GM12892 (cell line): ENCODE data around the gene BAZ2B.

Experiments
- POLR2AphosphoS5 ChIP-seq: IDR thresholded peaks from 2 replicates; pipeline ENCODE4 v1.6.1; 2011; ENCODE audit warnings: low read depth, low read length, control low read depth
- TAF1 ChIP-seq: IDR thresholded peaks from 2 replicates; pipeline ENCODE4 v1.6.1; 2011; ENCODE audit warnings: low read depth, mild to moderate bottlenecking, control low read depth, low read length, borderline replicate concordance

DNA sequence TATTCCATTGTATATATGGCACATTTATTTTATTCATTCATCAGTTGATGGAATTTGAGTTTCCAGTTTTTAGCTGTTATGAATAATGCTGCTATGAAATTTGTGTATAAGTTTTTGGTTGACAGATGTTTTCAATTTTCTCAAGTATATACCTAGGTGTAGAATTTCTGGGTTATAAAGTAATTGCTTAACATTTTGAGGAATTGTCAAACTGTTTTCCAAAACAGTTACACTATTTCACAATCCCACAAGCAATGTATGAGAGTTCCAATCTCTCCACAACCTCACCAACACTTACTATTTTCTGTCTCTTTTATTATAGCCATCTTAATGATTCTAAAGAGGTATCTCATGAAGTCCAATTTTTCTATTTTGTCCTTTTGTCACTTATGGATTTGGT lies 317.4 kb downstream of the BAZ2B start:
- no peak for TF ChIP-seq POLR2AphosphoS5
- TF ChIP-seq TAF1 = no peak
